ENCODE data around the gene RRAS2. TPM values are rescaled to one million over a fixed set of nuclear protein-coding genes. Genes with fewer than 3 reads are reported as not detected.

Gene RRAS2
- total and polyA plus RNA-seq, 8 donors, result 44.2 to 67.4 (median 58.4) TPM

GRCh38 chr11:14335712-14336111 lies 23.3 kb downstream of the RRAS2 start:
- ATAC-seq (no peak), DNase-seq (no peak)
- Histone ChIP-seq H3K4me1 (no peaks in the 10 kb centered on the region), H3K27ac (no peak overlapping the region), H3K4me3 (no peak overlapping the region), H3K36me3 (no peaks in the 10 kb centered on the region), H3K27me3 (no peaks in the 10 kb centered on the region), H3K9me3 (no peaks in the 10 kb centered on the region)
- TF ChIP-seq, protein P1, sequence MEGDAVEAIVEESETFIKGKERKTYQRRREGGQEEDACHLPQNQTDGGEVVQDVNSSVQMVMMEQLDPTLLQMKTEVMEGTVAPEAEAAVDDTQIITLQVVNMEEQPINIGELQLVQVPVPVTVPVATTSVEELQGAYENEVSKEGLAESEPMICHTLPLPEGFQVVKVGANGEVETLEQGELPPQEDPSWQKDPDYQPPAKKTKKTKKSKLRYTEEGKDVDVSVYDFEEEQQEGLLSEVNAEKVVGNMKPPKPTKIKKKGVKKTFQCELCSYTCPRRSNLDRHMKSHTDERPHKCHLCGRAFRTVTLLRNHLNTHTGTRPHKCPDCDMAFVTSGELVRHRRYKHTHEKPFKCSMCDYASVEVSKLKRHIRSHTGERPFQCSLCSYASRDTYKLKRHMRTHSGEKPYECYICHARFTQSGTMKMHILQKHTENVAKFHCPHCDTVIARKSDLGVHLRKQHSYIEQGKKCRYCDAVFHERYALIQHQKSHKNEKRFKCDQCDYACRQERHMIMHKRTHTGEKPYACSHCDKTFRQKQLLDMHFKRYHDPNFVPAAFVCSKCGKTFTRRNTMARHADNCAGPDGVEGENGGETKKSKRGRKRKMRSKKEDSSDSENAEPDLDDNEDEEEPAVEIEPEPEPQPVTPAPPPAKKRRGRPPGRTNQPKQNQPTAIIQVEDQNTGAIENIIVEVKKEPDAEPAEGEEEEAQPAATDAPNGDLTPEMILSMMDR (IDR thresholded peaks at IDR 0.05), result no peak
- intact Hi-C loops (cut with DNase I), result no loop called here

DNA sequence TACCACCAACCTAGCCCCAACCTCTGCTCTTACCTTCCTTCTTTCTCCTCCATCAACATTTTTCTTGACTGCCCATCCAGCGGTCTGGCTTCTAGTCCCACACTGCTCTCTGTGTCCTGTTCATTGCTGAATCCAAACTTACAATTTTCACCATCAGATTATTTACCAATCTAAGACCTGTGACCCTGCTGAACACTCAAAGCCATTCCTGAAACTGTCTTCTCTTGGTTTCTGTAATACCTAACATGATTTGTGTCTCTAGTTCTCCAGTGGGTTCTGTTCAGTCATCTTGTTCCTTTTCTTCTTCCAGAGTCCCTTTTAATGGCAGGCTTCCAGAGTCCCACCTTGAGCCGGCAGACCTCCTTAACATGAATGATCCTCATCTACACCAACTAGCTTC lies 24.1 kb downstream of the RRAS2 start:
- no peak for ATAC-seq
- Histone ChIP-seq H3K9me3 (no peaks in the 10 kb centered on the region), H3K27me3 (no peaks in the 10 kb centered on the region), H3K4me1 (no peaks in the 10 kb centered on the region), H3K4me3 (no peak overlapping the region), H3K27ac (no peak overlapping the region), H3K36me3 (no peaks in the 10 kb centered on the region)
- TF ChIP-seq, protein P1 (IDR thresholded peaks at IDR 0.05), result no peak
- intact Hi-C loops (cut with DNase I), result no loop called here
- no peak for DNase-seq

GRCh38 chr11:14334192-14334591 lies 24.8 kb downstream of the RRAS2 start:
- H3K4me3 ChIP-seq, result no peak overlapping the region
- H3K27ac ChIP-seq, result no peak overlapping the region
- H3K36me3 ChIP-seq, result no peaks in the 10 kb centered on the region
- DNase-seq (no peak), ATAC-seq (no peak)
- intact Hi-C loops (cut with DNase I), result no loop called here
- H3K4me1 ChIP-seq, result no peaks in the 10 kb centered on the region
- no peaks in the 10 kb centered on the region for H3K27me3 ChIP-seq
- no peaks in the 10 kb centered on the region for H3K9me3 ChIP-seq
- TF ChIP-seq, protein P1 (IDR thresholded peaks at IDR 0.05), result no peak

- no peaks in the 10 kb centered on the region for H3K27me3 ChIP-seq
- H3K36me3 ChIP-seq, result no peaks in the 10 kb centered on the region
- DNase-seq (no peak), ATAC-seq (no peak)
- no peak overlapping the region for H3K4me3 ChIP-seq
- H3K9me3 ChIP-seq, result no peaks in the 10 kb centered on the region
- H3K4me1 ChIP-seq, result no peaks in the 10 kb centered on the region
- no peak overlapping the region for H3K27ac ChIP-seq
- intact Hi-C loops (cut with DNase I), result no loop called here
- TF ChIP-seq, protein P1 (IDR thresholded peaks at IDR 0.05), result no peak
These were observed 27.4 kb downstream of the RRAS2 start for GRCh38 chr11:14331476-14332136.

DNA sequence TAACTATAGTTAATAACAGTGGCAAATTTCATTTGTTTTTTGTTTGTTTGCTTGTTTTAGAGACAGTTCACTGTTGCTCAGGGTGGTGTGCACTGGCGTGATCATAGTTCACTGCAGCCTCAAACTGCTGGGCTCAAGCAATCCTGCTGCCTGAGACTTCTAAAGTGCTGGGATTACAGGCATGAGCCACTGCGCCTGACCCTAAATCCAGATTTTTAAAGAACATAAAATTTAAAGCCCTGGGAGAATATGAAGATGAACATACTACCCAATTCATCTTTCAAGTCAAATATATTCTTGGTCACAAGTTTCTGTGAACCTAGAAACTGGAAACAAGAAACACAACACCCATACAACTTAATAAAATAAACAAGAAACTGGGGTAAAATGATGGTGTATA lies 28.1 kb downstream of the RRAS2 start:
- Histone ChIP-seq H3K4me3 (no peak overlapping the region), H3K27me3 (no peaks in the 10 kb centered on the region), H3K27ac (no peak overlapping the region), H3K36me3 (no peaks in the 10 kb centered on the region), H3K9me3 (no peaks in the 10 kb centered on the region), H3K4me1 (peaks cover 0 to 6% of the 10 kb centered on the region in 2 donors)
- ATAC-seq (no peak), DNase-seq (no peak)
- intact Hi-C loops (cut with DNase I), result no loop called here
- TF ChIP-seq, protein P1 (IDR thresholded peaks at IDR 0.05), result no peak

Data from left lung (tissue), 10 donors.